Measurements from ENCODE around the gene DNAJC4. TPM values are rescaled to one million over a fixed set of nuclear protein-coding genes. Genes with fewer than 3 reads are reported as not detected.

Gene DNAJC4
- total and polyA plus RNA-seq, 2 of the 8 experiments (the other 6 are each of a cell fraction or from before 2014, with no cell fraction given): 14.6 to 31.0 TPM

DNA sequence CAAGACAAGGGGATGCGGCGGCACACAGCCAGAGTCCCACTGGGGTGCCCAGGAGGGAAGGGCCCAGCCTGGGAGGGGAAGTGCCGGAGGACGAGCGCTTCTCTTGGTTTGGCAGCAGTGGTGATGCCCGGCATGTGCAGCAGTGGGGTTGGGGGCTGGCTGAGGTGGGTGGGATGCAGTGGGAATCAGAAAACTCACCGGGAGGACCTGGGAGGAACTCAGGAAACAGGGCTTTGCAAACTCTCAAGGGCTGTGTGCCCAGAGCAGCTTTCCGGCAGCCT lies 20.8 kb upstream of the DNAJC4 start (continued):
- no peak for TF ChIP-seq TAF1 (IDR thresholded peaks at IDR 0.05; ENCODE audit: low read depth, low read length)
- TF ChIP-seq GTF2F1 (IDR thresholded peaks at IDR 0.05; ENCODE audit: borderline replicate concordance, low read depth, low read length): no peak
- no peak for TF ChIP-seq SIN3A (conservative IDR thresholded peaks at IDR 0.05 in 1 of 2, IDR thresholded peaks at IDR 0.05 in 1 of 2; ENCODE audit: low read depth in 1 of 2, low read length in 2 of 2)
- no peak for TF ChIP-seq NRF1 (IDR thresholded peaks at IDR 0.05; ENCODE audit: low read depth, low read length)
- TF ChIP-seq BCL11A (IDR thresholded peaks at IDR 0.05; ENCODE audit: low read depth in 2 of 2, low read length in 2 of 2): no peak
- TF ChIP-seq NANOG (IDR thresholded peaks at IDR 0.05; ENCODE audit: insufficient read depth, low read depth, low read length, poor library complexity, severe bottlenecking): no peak
- no peak for TF ChIP-seq YY1 (IDR thresholded peaks at IDR 0.05; ENCODE audit: low read depth, low read length)

Data from H1 (cell line).